ENCODE data around the gene LRCH3. TPM values are rescaled to one million over a fixed set of nuclear protein-coding genes. Genes with fewer than 3 reads are reported as not detected.

The LRCH3 gene
- total and polyA plus RNA-seq, 2 of the 13 experiments (the other 11 are each of a cell fraction or from before 2014, with no cell fraction given): 25.5 to 103 TPM

DNA sequence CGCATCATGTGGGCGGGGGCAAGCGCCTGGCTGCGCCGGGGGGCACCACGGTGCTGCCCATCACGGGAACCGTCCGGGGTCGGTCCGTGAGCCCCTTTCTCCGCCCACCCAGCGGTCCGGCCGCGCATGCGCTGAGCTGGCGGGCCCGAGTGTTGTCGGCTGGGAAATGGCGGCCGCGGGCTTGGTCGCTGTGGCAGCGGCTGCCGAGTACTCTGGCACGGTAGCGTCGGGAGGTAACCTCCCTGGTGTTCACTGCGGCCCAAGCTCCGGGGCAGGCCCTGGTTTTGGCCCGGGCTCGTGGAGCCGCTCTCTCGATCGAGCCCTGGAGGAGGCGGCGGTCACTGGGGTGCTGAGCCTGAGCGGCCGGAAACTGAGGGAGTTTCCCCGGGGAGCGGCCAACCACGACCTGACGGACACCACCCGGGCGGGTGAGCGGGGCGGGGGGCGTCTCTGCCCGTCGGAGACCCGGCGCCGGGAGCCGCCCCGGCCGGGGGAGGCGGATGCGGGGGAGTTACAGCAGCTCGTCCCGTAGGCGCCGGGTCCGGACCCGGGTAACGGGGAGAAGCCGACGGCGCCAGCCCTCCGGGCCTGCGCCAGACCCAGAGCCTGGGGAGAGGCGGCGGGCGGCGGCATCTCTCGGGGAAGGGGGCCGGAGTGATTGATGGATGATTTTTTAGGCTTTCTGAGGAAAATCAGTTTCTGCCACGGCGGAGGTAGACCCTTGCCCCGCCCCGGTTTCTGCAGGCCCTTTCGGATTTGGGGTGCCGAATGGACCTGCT is at the start of gene LRCH3 (continued):
- TF ChIP-seq, protein P1, sequence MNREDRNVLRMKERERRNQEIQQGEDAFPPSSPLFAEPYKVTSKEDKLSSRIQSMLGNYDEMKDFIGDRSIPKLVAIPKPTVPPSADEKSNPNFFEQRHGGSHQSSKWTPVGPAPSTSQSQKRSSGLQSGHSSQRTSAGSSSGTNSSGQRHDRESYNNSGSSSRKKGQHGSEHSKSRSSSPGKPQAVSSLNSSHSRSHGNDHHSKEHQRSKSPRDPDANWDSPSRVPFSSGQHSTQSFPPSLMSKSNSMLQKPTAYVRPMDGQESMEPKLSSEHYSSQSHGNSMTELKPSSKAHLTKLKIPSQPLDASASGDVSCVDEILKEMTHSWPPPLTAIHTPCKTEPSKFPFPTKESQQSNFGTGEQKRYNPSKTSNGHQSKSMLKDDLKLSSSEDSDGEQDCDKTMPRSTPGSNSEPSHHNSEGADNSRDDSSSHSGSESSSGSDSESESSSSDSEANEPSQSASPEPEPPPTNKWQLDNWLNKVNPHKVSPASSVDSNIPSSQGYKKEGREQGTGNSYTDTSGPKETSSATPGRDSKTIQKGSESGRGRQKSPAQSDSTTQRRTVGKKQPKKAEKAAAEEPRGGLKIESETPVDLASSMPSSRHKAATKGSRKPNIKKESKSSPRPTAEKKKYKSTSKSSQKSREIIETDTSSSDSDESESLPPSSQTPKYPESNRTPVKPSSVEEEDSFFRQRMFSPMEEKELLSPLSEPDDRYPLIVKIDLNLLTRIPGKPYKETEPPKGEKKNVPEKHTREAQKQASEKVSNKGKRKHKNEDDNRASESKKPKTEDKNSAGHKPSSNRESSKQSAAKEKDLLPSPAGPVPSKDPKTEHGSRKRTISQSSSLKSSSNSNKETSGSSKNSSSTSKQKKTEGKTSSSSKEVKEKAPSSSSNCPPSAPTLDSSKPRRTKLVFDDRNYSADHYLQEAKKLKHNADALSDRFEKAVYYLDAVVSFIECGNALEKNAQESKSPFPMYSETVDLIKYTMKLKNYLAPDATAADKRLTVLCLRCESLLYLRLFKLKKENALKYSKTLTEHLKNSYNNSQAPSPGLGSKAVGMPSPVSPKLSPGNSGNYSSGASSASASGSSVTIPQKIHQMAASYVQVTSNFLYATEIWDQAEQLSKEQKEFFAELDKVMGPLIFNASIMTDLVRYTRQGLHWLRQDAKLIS (CRISPR knock-in tag; IDR thresholded peaks at IDR 0.05): peak; percentile 58; the same call in 1 of the 2 replicates
- TF ChIP-seq, protein P2, sequence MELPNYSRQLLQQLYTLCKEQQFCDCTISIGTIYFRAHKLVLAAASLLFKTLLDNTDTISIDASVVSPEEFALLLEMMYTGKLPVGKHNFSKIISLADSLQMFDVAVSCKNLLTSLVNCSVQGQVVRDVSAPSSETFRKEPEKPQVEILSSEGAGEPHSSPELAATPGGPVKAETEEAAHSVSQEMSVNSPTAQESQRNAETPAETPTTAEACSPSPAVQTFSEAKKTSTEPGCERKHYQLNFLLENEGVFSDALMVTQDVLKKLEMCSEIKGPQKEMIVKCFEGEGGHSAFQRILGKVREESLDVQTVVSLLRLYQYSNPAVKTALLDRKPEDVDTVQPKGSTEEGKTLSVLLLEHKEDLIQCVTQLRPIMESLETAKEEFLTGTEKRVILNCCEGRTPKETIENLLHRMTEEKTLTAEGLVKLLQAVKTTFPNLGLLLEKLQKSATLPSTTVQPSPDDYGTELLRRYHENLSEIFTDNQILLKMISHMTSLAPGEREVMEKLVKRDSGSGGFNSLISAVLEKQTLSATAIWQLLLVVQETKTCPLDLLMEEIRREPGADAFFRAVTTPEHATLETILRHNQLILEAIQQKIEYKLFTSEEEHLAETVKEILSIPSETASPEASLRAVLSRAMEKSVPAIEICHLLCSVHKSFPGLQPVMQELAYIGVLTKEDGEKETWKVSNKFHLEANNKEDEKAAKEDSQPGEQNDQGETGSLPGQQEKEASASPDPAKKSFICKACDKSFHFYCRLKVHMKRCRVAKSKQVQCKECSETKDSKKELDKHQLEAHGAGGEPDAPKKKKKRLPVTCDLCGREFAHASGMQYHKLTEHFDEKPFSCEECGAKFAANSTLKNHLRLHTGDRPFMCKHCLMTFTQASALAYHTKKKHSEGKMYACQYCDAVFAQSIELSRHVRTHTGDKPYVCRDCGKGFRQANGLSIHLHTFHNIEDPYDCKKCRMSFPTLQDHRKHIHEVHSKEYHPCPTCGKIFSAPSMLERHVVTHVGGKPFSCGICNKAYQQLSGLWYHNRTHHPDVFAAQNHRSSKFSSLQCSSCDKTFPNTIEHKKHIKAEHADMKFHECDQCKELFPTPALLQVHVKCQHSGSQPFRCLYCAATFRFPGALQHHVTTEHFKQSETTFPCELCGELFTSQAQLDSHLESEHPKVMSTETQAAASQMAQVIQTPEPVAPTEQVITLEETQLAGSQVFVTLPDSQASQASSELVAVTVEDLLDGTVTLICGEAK (IDR thresholded peaks at IDR 0.05): no peak
- TF ChIP-seq, protein P2 (CRISPR knock-in tag; IDR thresholded peaks at IDR 0.05): 0 out of 2 replicates have a peak, but pooled peaks have one; percentile 41
- TF ChIP-seq, protein P3, sequence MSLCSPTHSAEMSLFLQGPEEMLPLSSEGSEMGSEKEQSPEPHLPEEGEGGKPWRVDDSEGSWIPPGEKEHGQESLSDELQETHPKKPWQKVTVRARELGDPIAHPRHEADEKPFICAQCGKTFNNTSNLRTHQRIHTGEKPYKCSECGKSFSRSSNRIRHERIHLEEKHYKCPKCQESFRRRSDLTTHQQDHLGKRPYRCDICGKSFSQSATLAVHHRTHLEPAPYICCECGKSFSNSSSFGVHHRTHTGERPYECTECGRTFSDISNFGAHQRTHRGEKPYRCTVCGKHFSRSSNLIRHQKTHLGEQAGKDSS (CRISPR knock-in tag; IDR thresholded peaks at IDR 0.05; ENCODE audit: borderline replicate concordance, low read depth): peak; percentile 85; the same call in 1 of the 2 replicates
- TF ChIP-seq, protein P4, sequence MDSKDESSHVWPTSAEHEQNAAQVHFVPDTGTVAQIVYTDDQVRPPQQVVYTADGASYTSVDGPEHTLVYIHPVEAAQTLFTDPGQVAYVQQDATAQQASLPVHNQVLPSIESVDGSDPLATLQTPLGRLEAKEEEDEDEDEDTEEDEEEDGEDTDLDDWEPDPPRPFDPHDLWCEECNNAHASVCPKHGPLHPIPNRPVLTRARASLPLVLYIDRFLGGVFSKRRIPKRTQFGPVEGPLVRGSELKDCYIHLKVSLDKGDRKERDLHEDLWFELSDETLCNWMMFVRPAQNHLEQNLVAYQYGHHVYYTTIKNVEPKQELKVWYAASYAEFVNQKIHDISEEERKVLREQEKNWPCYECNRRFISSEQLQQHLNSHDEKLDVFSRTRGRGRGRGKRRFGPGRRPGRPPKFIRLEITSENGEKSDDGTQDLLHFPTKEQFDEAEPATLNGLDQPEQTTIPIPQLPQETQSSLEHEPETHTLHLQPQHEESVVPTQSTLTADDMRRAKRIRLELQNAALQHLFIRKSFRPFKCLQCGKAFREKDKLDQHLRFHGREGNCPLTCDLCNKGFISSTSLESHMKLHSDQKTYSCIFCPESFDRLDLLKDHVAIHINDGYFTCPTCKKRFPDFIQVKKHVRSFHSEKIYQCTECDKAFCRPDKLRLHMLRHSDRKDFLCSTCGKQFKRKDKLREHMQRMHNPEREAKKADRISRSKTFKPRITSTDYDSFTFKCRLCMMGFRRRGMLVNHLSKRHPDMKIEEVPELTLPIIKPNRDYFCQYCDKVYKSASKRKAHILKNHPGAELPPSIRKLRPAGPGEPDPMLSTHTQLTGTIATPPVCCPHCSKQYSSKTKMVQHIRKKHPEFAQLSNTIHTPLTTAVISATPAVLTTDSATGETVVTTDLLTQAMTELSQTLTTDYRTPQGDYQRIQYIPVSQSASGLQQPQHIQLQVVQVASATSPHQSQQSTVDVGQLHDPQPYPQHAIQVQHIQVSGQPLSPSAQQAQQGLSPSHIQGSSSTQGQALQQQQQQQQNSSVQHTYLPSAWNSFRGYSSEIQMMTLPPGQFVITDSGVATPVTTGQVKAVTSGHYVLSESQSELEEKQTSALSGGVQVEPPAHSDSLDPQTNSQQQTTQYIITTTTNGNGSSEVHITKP (CRISPR knock-in tag; IDR thresholded peaks at IDR 0.05; ENCODE audit: low read depth): 0 out of 2 replicates have a peak, but pooled peaks have one; percentile 43
- TF ChIP-seq ZNF17 (CRISPR knock-in tag; IDR thresholded peaks at IDR 0.05) (no peak), ZNF484 (CRISPR knock-in tag; IDR thresholded peaks at IDR 0.05; ENCODE audit: borderline replicate concordance, low read depth) (no peak; the same call in 1 of the 2 replicates), AKAP8 (CRISPR knock-in tag; IDR thresholded peaks at IDR 0.05) (peak; percentile 27; the same call in 1 of the 2 replicates)
